ENCODE results near the gene HPS1.

- TF ChIP-seq CTCF (IDR thresholded peaks at IDR 0.05) (no peak), POLR2A (IDR thresholded peaks at IDR 0.05) (no peak), POLR2AphosphoS5 (IDR thresholded peaks at IDR 0.05) (no peak), EP300 (IDR thresholded peaks at IDR 0.05) (no peak)
Measured at GRCh38 chr10:98377536-98377935, 69.2 kb downstream of the HPS1 start.
